GM21528 (cell line): ENCODE data around the gene CNTN5.

Experiments
- ATAC-seq: cut with Tn5 transposase; IDR thresholded peaks from one replicate; pipeline ENCODE4 v1.9.1; 2021; ENCODE audit warnings: mild to moderate bottlenecking, moderate library complexity; ENCODE audit not compliant: unreplicated experiment, low FRiP score

Gene CNTN5

GRCh38 chr11:100151944-100152343 lies 1131.2 kb downstream of the CNTN5 start:
- ATAC-seq: no peak

GRCh38 chr11:100152766-100153165 lies 1132.0 kb downstream of the CNTN5 start:
- no peak for ATAC-seq

DNA sequence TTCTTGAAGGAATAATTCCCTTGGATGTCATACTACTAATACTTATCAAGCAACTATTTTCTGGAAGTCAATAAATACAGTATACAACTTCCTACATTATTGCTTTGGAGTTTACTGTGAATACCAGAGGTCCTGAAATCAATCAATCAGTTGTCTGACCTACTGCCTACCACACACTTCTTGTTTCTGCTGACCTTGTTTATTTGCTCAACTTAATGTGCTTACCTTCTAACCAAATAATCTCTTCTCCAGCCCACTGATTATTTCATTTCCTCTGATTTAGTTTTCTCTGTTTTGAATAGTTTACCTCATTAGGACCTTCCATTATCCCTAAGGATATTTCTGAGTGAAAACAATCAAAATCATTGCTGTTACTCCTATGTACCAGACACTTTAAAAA lies 1142.7 kb downstream of the CNTN5 start:
- ATAC-seq: no peak

- no peak for ATAC-seq
These were observed 1154.1 kb downstream of the CNTN5 start for GRCh38 chr11:100174881-100175280.

DNA sequence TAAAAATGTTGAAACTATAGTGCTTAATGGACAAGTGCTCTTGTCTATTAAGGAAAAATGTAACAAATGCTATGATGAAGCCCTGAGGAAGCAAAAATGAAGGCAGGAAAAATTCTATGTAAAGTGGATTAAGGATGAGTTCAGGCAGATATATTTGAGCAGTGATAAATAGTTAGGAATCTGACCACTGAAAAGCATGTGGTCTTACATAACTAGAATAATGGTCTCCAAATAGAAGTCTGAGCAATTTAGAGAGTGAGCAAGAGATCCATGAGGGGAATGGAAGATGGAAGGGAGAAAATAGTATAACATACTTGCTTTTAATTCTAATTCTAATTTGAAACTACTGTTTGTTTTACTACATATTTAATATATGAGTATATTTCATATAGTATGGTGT lies 1155.7 kb downstream of the CNTN5 start:
- no peak for ATAC-seq

- ATAC-seq: no peak
These were observed 1156.9 kb downstream of the CNTN5 start for GRCh38 chr11:100177651-100178050.

- ATAC-seq: no peak
These were observed 1161.6 kb downstream of the CNTN5 start for GRCh38 chr11:100182350-100182749.

GRCh38 chr11:100182927-100183326 lies 1162.2 kb downstream of the CNTN5 start:
- no peak for ATAC-seq

DNA sequence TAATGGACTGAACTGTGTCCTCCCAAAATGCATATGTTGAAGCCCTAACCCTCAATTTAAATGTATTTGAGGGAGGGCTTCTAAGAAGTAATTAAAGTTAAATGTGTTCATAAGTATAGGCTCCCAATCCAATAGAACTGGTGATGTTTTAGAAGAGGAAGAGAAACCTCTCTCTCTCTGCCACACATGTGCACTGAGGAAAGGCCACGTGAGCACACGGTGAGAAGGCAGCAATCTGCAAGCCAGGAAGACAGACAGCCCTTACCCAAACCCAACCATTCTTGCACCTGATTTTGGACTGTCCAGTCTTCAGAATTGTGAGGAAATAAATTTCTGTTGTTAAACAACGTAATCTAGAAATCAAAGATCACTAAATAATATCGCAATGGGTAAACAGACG lies 1164.8 kb downstream of the CNTN5 start:
- ATAC-seq: no peak

- no peak for ATAC-seq
These were observed 1167.5 kb downstream of the CNTN5 start for GRCh38 chr11:100188137-100188783.

GRCh38 chr11:100190395-100190794 lies 1169.6 kb downstream of the CNTN5 start:
- ATAC-seq: no peak

DNA sequence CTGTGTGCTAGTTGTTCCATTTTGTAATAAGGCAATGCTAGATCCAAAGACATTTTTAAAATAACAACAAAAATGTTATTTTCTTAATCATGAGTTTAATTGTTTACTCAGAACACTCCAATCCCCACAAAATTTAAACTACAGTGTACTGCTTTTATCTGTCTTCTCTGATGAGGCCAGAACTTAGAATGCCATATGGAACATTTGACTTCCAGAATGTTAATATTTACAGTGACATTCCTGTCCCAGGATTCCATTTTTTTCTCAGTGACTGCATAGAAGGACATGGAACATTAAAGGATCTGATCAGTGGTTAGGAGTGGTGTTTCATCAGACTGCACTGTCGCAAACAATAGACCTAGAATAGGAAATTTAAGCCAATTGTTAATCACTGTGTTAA lies 1171.4 kb downstream of the CNTN5 start:
- no peak for ATAC-seq

GRCh38 chr11:100203789-100204188 lies 1183.0 kb downstream of the CNTN5 start:
- no peak for ATAC-seq

DNA sequence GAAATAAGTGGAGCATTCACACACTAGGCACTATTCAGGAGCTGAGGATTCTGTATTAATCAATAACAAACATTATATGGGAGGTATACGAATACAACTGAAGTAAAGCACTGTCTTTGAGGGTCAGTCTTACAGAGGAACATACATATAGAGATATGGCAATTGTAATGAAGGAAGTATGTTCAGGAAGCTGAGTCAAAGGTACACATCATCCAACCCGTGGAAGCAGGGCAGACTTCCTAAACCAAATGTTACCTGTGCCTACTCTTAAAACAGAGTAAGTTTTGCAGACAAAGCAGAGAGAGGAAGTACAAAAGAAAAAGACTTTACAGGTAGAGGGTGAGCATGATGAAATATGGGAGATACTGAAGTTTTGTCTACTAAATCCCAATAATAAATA lies 1185.2 kb downstream of the CNTN5 start:
- ATAC-seq: no peak

DNA sequence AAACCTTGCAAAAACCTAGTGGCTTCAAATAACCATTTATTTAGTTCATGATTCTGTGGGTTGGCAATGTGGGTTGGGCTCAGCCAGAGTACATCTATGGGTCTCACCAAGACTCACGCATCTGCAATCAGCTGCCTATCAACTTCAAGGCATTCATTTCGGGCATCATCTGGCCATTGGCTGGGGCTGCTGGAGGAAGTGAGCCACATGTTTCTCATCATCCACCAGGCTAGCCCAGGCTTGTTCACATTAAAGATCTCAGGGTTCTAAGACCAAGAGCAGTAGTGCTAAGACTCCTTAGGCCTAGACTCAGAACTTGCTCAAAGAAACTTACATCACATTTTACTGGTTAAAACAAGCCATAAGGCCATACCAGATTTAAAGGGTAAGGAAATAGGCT lies 1187.5 kb downstream of the CNTN5 start:
- no peak for ATAC-seq

DNA sequence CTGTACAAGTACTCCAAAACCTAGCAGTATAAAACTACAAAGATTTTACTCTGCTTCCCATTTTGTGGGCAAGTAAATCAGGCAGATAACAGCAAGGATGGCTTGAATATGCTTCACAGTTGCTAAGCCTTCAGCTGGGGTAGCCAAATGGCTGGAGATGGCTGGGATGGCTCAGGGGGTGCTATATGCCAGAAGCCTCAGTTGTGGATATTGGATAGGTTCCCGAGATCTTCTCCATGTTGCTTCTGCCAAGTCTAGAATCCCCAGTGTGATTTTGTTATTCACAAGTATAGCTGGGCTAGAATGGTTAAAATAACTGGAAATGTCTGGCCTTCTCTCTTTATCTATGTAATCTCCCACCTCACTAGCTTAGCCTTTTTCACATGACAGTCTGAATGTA lies 1194.0 kb downstream of the CNTN5 start:
- ATAC-seq: no peak

DNA sequence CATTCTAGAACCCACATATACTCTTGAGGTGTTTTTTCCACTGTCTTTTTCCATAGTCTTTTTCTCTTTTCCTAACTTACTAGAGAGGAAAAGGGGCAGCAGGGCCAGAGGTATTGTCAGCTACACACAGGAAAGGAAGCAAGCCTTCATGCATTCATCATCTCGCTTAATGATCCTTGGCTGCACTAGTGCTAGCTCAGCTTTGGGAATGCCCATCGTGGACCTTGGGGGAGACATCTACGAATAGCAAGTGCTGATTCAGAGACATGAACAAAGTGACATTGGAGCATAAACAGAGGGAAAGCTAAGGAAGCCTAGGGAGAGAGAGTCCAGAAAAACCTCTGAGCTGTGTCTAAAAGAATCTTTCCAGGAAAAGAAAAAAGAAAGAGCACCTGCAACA lies 1200.1 kb downstream of the CNTN5 start:
- ATAC-seq: no peak

DNA sequence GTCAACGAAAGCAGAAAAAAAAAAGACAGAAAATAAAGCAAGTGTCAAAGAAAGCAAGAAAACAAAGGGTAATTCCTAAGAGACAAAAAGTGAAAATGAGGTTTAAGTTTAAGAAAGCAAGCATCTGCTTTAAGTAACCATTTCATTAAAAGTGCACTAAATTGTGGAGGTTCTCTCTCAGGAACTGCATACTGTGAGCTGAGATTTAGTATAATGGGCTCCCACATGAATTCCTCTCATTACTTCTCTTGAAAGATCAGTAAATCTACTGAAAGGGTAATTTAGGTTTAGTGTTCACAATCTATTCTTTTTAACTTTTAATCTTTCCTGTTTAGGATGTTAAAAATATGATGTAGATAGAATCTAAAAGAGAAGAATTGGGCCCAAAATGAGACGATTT lies 1201.0 kb downstream of the CNTN5 start:
- no peak for ATAC-seq

DNA sequence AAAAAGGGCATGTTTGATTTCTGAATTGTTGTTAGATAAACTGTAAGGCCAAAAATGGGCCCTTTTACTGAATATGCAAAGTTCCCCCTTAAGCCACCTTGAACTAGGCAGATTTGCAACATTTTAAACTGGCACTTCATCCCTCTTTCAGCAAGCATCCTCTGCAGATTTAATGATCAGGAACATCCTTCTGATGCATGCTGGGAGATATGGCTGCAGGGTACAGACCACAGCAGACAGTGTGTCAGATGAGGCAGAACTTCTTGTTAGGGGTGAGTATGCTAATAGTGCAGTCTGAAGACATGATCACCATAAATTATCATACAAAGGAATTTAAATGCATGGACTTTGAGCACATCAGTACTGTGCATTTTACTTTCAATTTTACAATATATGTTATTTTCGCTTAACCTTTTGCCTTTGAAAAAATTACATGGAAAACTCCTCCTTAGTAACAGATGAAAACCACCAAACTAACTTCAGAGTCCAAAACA lies 1203.8 kb downstream of the CNTN5 start:
- no peak for ATAC-seq

GRCh38 chr11:100229086-100229485 lies 1208.3 kb downstream of the CNTN5 start:
- ATAC-seq: no peak

GRCh38 chr11:100232006-100232405 lies 1211.3 kb downstream of the CNTN5 start:
- ATAC-seq: no peak

DNA sequence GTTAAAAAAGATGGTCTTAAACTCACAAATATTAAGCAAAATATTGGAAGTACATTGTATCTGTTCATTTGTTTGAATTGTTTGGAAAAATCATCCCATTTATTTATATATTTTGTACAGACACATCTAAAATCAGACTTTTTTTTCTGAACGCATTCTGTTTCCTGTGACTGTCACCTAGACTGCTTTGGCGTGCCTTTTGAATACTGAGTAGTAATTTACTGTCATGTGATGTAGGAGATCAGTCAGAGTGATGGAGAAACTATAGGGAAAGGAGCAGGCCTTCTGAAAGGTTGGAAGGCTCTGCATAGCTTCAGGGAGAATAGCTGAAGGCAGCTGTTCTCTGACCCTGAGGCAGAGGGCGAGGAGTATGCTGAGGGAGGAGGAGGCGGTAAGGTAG lies 1214.3 kb downstream of the CNTN5 start:
- ATAC-seq: no peak

DNA sequence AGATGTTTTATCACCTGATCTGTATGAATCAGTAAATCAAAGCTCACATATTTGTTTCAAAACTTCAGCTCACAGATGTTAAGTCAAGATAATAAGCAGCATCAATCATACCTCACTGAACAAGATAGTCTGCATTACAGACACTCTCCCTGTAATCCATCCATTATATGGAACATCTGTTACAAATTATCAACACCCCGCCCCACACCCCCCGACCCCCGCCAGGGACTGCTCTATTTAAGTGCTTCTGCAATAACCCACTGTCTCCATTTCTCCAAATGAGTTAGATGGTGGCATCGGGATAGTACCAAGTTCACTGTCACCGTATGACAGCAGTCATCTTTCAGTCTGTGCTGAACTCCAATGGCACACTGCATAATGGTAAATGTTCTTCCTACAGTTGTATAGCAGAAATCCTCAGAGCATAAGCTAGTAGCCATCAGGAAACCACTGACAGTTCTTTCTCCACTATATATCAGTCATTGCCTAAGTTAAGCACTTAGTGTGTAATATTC lies 1219.3 kb downstream of the CNTN5 start:
- ATAC-seq: no peak
